GM18951 (cell line): ENCODE results near the gene FBXL15.

Source experiments
- POLR2A ChIP-seq: IDR thresholded peaks from 4 replicates; pipeline ENCODE4 v1.6.1; 2011; ENCODE audit warnings: mild to moderate bottlenecking; ENCODE audit not compliant: insufficient read length, insufficient read depth; ENCODE audit errors: extremely low read depth
- in situ Hi-C: fragments of 300-500 bp; cut with MboI; formaldehyde crosslinking; loops from one replicate; pipeline ENCODE4 v1.12.0; 2022; ENCODE audit warnings: low sequenced_read_pairs, mixed read lengths, inconsistent platforms; ENCODE audit not compliant: unreplicated experiment

FBXL15 gene

GRCh38 chr10:102403115-102403514, 17.5 kb upstream of the FBXL15 start:
- in situ Hi-C loops: no loop called here
- TF ChIP-seq POLR2A: peak; percentile 18

- TF ChIP-seq POLR2A: no peak
- in situ Hi-C loops: no loop called here
Measured at GRCh38 chr10:102404361-102405107, 16.1 kb upstream of the FBXL15 start.

- in situ Hi-C loops: no loop called here
- peak; percentile 45 for TF ChIP-seq POLR2A
Measured at GRCh38 chr10:102405108-102405571, 15.5 kb upstream of the FBXL15 start.

DNA sequence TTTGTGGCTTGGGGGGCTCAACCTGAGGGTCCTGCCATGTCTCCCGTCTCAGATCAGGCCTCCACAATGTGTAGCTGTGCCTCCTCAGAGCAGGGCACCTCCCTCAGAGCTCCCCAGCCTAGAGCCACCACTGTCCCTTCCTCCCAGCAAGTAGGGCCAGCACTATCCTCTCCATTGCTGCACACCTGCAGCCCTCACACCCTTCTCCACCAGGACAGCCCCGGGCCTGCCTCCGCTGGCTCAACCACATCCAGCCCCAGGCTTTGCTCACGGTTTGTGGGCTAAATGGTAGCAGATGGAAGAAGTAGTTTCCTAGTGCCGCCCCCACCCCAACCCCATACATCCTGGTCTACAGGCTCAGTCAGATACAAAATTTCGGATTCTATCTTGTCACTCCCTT, 15.0 kb upstream of the FBXL15 start:
- TF ChIP-seq POLR2A: no peak
- in situ Hi-C loops: no loop called here

DNA sequence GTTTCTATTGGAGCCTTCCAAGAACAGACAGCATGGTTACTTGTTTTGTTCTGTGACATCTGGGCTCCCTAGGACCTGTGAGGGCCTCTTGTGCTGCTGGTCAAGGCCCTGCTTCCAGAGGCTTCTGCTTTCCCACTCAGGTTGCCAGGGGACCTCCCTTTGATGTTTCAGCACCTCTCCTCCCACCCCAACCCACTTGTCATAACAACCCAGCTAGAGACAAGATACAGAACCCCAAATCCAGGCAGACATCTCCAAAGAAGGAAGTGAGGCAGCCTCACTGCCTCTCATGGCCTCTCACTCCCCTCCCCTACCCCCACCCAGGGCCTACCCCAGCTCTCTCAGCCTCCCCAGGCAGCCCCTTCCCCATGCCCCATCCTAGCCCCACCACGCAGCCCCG, 13.8 kb upstream of the FBXL15 start:
- in situ Hi-C loops: no loop called here

GRCh38 chr10:102407425-102408130, 13.1 kb upstream of the FBXL15 start:
- no peak for TF ChIP-seq POLR2A
- in situ Hi-C loops: no loop called here

More for the DNA sequence above, 13.8 kb upstream of the FBXL15 start:
- TF ChIP-seq POLR2A: no peak

GRCh38 chr10:102408131-102408727, 12.4 kb upstream of the FBXL15 start:
- in situ Hi-C loops: no loop called here
- TF ChIP-seq POLR2A: no peak

DNA sequence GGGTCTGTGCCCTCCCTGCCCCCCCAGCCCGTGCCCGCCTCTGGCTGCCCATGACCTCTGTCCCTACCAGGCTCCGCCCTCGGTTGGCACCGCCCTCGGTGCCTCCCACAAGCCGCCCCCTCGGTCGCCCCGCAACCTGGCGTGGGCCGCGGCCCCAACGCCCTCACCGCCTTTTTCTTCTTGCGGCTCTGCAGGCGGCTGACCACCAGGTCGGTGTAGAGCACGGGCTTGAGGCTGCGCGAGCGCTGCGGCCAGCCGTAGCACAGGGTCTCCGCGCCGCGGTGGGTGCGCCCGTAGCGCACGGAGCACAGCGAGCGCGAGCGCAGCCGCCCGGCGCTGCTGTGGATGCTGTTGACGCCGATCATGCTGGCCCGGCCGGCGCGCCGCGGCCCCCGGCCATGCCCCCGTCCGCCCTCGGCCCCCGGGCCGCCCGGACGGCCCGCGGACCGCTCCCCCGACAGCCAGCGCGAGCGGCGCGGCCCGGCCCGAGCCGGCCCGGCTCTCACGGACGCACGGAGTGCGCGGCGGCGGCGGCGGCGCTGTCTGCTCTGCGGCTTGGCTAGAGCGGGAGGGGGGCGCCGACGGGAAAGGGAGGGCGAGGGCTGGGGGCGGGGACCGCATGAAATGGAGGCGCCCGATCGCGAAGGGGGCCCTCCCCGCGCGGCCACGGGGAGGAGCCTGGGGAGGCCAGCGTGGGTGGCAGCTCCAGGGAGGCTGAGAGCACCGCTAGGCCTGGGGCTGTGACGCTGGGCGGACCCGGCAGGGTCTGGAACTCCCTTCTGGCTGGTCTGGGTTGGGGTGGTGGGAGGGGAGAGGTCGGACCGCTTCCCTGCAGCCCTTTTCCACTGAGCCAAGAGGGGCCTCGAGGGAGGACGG, 11.7 kb upstream of the FBXL15 start:
- no peak for TF ChIP-seq POLR2A
- in situ Hi-C loops: no loop called here

DNA sequence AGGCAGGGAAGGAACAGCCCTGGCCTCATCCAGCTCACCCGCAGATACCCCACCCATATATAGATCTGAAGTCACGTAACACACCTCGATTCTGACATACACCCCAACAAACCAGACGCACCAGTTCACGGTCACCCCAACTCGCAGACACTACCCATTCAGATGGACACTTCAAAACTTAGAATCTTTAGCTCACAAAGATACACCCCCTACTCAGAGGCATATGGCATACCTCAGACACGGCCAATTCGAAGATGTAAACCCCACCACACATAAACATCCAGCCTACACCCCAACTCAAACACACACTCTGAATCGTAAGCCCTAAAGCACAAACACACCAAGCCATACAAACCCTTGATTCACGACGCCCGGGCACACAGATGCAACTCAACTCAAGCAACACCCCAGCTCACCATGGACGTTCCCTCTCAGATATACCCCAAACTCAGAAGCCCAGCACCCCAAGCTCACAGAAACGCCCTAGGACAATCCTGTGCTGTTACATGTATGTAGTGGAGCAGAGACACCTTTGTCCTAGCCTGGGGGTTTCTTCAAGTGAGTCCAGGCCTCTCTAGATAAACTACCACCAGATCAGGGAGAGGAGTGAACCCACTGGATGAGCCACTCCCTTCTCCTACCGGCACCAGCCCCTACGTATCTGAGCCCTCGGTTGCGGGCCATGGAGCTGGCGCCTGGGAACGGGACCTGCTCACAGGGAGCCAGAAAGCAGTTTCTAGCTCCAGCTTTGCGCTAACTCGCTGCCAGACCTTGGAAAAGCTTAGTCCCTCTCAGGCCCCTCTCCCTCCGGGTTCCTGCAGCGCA, 10.8 kb upstream of the FBXL15 start:
- in situ Hi-C loops: no loop called here

DNA sequence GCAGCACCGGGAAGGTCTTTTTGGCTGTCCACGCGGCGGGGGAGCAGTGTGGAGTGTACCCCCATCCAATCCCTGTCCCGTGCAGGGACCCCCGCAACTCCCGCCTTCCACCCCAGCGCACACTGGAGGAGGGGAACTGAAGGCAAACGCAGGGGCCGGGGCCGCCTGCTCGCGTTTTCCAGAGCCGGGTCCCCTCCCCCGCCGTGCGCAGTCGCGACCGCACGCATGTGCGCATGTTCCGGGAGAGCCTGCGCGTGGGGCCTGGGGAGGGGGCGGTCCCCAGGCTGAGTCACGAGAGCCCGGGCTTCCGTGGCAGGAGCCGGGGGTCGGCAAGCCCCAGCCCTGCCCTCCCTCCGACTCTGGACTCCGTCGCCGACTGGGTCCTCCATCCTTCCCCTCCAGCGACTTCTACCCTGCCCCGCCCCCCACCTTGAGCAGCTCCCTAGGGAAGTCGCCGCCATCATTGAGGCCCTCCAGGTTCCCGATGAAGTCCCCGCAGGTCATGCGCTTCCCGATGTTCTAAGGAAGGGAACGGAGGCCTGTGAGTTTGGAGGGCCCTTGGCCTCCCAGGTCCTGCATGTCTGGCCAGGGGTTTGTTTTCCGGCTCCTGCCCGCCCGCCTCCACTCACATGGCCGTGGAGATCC, 10.1 kb upstream of the FBXL15 start:
- no peak for TF ChIP-seq POLR2A
- in situ Hi-C loops: no loop called here

More for the DNA sequence above, 10.8 kb upstream of the FBXL15 start:
- TF ChIP-seq POLR2A: no peak

DNA sequence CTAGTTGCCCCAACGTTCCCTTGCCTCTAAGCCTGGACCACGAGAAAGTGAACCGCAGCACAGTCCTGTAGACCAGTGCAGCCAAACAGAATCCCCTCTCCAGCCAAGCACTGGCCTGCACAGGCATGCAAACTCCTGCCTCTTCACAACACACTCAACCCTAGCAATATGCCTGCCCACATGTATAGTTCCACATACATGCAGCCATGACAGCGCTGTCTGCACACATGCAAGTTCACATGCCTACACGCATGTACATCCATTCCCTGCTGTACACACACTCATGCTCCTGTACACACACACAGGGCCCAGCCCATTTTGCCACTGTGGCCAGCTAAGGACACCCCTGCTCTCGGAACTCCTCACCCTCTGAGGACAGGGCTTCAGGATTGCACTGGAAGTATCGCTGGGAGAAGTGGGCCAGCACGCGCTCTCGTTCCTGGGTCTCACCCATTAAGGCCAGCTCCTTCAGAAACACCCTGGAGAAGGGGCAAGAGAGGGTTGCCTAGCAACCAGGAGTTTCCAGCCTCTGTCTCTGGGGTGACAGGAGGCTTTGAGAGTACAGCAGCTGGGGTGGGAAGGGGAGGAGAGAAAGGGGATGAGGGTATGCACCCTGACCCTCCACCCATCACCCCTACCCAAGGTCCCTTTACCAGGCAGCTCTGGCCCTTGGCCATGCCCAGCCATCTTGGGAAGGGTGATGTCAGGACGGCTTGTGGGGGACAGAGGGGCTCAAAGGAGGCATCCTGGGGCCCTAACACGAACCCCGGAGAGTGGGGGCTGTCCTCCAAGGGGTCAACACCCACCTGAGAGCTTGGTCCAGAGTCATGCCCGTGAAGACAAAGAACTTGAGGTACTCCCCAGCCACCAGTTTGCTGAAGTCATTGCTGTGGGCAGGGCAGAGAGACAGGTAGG, 9.0 kb upstream of the FBXL15 start:
- TF ChIP-seq POLR2A: no peak
- in situ Hi-C loops: no loop called here

DNA sequence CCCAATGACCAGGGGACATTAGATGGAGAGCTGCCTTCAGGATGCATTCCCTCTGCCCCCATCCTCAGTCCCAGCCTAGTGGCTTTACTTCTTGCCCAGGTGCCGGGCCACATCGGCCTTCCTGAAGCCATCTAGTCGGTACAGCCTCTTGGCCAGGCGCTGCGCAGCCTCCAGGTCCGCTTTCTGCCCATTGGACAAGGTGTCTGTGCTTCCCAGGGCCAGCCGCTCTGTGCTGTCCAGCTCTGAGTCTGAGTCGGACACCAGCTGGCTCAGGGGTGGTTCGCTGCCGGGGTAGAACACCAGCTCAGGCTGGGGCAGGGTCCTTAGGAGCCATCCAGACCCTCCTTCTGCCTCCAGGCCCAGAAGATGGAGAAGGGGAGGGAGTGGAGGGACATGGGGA, 8.3 kb upstream of the FBXL15 start:
- in situ Hi-C loops: no loop called here

More for the DNA sequence above, 8.3 kb upstream of the FBXL15 start:
- TF ChIP-seq POLR2A: no peak
